DND-41 (cell line): ENCODE results near the gene PTCSC3.

Experiments used
- EZH2 ChIP-seq: IDR thresholded peaks from 3 replicates; pipeline ENCODE4 v1.6.1; 2012; ENCODE audit warnings: borderline replicate concordance, low read depth, mild to moderate bottlenecking, moderate library complexity, low read length, inconsistent platforms; ENCODE audit not compliant: severe bottlenecking
- TF ChIP-seq, protein P1 (sequence below): IDR thresholded peaks from 2 replicates; pipeline ENCODE4 v1.5.1; 2012; ENCODE audit warnings: borderline replicate concordance, low read length, moderate library complexity, mild to moderate bottlenecking; ENCODE audit not compliant: poor library complexity, severe bottlenecking; ENCODE audit errors: extremely low read depth

- TF ChIP-seq, protein P1, sequence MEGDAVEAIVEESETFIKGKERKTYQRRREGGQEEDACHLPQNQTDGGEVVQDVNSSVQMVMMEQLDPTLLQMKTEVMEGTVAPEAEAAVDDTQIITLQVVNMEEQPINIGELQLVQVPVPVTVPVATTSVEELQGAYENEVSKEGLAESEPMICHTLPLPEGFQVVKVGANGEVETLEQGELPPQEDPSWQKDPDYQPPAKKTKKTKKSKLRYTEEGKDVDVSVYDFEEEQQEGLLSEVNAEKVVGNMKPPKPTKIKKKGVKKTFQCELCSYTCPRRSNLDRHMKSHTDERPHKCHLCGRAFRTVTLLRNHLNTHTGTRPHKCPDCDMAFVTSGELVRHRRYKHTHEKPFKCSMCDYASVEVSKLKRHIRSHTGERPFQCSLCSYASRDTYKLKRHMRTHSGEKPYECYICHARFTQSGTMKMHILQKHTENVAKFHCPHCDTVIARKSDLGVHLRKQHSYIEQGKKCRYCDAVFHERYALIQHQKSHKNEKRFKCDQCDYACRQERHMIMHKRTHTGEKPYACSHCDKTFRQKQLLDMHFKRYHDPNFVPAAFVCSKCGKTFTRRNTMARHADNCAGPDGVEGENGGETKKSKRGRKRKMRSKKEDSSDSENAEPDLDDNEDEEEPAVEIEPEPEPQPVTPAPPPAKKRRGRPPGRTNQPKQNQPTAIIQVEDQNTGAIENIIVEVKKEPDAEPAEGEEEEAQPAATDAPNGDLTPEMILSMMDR: no peak
- TF ChIP-seq EZH2: no peak
These were observed 38.7 kb upstream of the PTCSC3 start for GRCh38 chr14:36215217-36215598.
